ENCODE results near the gene OR2F2. TPM values are rescaled to one million over a fixed set of nuclear protein-coding genes. Genes with fewer than 3 reads are reported as not detected.

The OR2F2 gene
- total RNA-seq, 1 experiment from 2014 or later = not detected

DNA sequence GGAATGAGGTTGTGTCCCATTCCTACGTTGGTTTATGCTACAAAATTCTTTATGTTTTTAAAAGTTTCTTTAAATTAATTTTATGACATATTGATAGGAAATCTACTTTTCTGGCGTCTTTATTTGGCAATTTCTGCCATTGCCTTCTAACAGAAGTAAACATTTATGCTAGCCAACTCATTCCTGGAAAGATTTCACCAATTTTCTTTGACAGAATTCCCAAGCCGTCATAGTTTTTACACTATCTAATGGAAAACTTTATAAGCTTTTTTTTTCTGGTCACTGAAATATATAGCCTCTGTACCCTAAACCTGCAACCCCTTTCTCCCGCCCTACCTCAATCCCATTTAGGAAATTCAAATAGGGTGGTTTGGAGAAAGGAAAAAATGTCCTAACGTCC lies 26.9 kb upstream of the OR2F2 start:
- Histone ChIP-seq H3K4me3 (ENCODE audit: low read length) (no peak overlapping the region), H3K4me2 (ENCODE audit: low read depth, low read length, poor library complexity, severe bottlenecking) (no peak overlapping the region), H3K9me2 (replicated peaks; ENCODE audit: insufficient read depth, low read length) (no peaks in the 10 kb centered on the region), H3K9ac (ENCODE audit: low read length) (no peak overlapping the region), H4K20me1 (ENCODE audit: insufficient read depth, low read depth, low read length) (no peaks in the 10 kb centered on the region), H3K36me3 (ENCODE audit: insufficient read depth, low read length) (no peaks in the 10 kb centered on the region), H3K27ac (ENCODE audit: low read length) (no peak overlapping the region), H3K9me3 (ENCODE audit: low read length) (no peaks in the 10 kb centered on the region), H2AFZ (ENCODE audit: low read length) (no peak overlapping the region), H3K27me3 (ENCODE audit: low read length) (no peaks in the 10 kb centered on the region), H3K79me2 (ENCODE audit: low read length) (no peaks in the 10 kb centered on the region), H3K4me1 (ENCODE audit: low read length) (no peaks in the 10 kb centered on the region)
- no peak for DNase-seq

DNA sequence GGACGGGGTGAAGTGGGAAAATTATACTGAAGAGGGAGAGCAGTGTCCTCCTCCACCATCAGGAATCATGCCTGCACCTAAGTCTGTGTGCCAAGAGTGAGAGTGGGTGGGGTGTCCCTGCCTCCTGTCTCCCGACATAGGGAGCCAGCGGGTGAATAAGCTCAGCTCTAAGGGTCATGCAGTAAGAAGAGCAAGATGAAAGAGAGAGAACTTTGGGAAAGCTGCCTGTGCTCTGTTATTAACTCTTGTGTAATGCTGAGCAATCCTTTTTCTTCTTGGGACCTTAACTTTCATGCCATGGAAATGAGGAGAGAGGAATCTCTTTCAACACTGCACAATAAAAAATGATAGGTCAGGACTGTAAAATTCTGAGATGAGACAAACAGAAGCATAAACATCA lies 25.2 kb upstream of the OR2F2 start:
- Histone ChIP-seq H3K36me3 (ENCODE audit: insufficient read depth, low read length) (no peaks in the 10 kb centered on the region), H3K4me3 (ENCODE audit: low read length) (no peak overlapping the region), H2AFZ (ENCODE audit: low read length) (no peak overlapping the region), H3K9me3 (ENCODE audit: low read length) (no peaks in the 10 kb centered on the region), H3K79me2 (ENCODE audit: low read length) (no peaks in the 10 kb centered on the region), H3K4me1 (ENCODE audit: low read length) (no peaks in the 10 kb centered on the region), H3K9ac (ENCODE audit: low read length) (no peak overlapping the region), H3K9me2 (replicated peaks; ENCODE audit: insufficient read depth, low read length) (no peaks in the 10 kb centered on the region), H4K20me1 (ENCODE audit: insufficient read depth, low read depth, low read length) (no peaks in the 10 kb centered on the region), H3K4me2 (ENCODE audit: low read depth, low read length, poor library complexity, severe bottlenecking) (no peak overlapping the region), H3K27ac (ENCODE audit: low read length) (no peak overlapping the region), H3K27me3 (ENCODE audit: low read length) (no peaks in the 10 kb centered on the region)
- DNase-seq = no peak

DNA sequence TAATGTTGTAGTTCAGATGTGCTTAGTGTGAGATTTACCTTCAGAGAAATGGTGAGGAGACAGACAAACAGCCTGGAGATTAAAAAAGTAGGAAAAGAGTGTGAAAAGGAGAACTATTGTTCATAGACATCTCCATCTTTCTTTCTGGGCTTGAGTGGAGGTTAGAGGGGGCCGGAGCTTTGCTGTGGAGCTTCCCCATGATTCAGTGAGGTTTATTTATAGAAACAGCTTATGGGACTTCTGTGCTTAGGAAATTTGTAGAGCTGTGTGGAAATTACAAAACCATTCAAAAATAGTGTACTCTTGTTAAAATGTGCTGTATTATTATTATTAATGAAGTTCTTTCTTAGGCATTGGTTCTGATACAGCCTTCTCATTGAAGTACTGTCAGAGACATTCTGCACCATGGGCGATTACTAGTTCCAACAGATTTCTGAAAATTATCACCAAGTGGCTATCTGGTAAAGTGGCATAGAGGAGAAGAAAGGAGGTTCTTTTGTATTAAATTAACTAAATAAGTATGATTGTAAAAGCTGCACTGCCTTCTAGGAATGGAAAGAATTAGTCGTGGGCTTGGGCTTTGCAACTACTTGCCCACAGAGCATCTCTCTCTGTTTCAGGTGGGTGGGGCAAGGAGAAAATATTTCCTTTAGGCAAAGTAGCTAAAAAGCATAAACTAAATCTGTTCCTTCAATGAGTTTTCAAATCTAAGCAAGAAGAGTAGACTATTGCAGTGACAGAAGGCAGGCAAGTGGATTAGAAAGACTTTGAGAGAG lies 24.4 kb upstream of the OR2F2 start:
- no peaks in the 10 kb centered on the region for H3K4me1 ChIP-seq (ENCODE audit: low read length)
- no peak overlapping the region for H2AFZ ChIP-seq (ENCODE audit: low read length)
- H4K20me1 ChIP-seq (ENCODE audit: insufficient read depth, low read depth, low read length) = no peaks in the 10 kb centered on the region
- H3K79me2 ChIP-seq (ENCODE audit: low read length) = no peaks in the 10 kb centered on the region
- H3K27me3 ChIP-seq (ENCODE audit: low read length) = no peaks in the 10 kb centered on the region
- H3K4me3 ChIP-seq (ENCODE audit: low read length) = no peak overlapping the region
- no peak overlapping the region for H3K27ac ChIP-seq (ENCODE audit: low read length)
- no peak for DNase-seq
- no peak overlapping the region for H3K4me2 ChIP-seq (ENCODE audit: low read depth, low read length, poor library complexity, severe bottlenecking)
- no peaks in the 10 kb centered on the region for H3K9me3 ChIP-seq (ENCODE audit: low read length)
- H3K36me3 ChIP-seq (ENCODE audit: insufficient read depth, low read length) = no peaks in the 10 kb centered on the region
- H3K9me2 ChIP-seq (replicated peaks; ENCODE audit: insufficient read depth, low read length) = no peaks in the 10 kb centered on the region
- H3K9ac ChIP-seq (ENCODE audit: low read length) = no peak overlapping the region

DNA sequence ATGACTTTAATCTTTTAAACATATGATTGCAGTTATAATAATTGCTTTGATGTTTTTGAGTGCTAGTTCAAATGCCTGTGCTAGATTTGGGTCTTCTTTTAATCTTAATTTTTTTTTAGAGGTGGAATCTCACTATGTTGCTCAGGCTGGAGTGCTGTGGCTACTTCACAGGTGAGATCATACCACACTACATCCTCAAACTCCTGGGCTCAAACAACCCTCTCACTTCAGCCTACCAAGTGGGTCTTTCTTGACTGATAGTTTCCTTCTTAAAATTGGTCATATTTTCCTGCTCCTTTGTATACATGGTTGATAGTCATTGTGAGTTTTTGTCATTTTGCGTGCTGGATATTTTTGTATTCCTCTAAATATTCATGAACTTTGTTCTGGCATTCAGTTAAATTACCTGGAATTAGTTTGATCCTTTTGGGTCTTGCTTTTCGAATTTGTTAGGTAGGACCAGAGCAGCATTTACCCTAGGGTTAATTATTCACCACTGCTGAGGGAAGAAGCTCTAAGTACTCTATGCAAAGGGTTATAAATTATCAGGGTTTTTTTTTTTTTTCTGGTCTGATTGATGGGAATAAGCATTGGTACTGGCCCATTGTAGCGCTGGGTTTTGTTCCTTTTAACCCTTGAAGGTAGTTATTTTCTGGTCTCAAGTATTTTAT lies 21.0 kb upstream of the OR2F2 start:
- no peak overlapping the region for H3K4me3 ChIP-seq (ENCODE audit: low read length)
- no peak for DNase-seq
- no peak overlapping the region for H3K27ac ChIP-seq (ENCODE audit: low read length)

DNA sequence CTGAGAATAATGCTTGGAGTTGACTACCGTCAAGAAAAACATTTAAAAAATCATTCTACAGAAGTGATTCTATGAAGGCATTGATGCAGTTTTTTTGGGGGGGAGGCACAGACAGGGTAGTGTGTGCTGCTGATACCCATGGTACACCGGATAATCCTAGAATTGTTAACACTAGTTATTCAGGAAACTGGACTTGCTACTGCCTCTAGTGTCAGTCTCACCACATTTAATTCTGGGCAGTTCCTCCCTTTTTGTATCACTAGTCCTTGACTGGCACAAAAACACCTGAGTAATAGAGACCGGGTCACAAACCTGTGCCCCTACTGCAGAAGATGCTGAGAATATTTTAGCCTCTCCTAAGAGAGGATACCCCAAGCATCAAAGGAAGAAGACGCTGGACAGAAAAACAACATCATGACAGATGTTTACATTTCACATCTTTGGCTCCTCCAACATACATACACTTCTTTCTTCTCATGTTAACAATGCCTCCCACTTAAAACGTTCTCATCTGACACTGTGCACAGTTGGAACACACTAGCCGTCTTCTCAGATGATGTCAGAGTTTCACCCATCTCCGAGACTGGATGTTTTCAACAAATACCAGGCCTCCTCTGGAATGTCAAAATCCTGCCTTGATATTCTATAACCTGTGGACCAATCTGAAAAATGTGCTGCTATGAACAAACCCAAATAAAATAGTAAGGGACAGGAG lies 19.9 kb upstream of the OR2F2 start:
- Histone ChIP-seq H3K36me3 (ENCODE audit: insufficient read depth, low read length) (no peaks in the 10 kb centered on the region), H4K20me1 (ENCODE audit: insufficient read depth, low read depth, low read length) (no peaks in the 10 kb centered on the region), H3K4me1 (ENCODE audit: low read length) (no peaks in the 10 kb centered on the region), H3K9me2 (replicated peaks; ENCODE audit: insufficient read depth, low read length) (no peaks in the 10 kb centered on the region), H3K79me2 (ENCODE audit: low read length) (no peaks in the 10 kb centered on the region), H3K4me2 (ENCODE audit: low read depth, low read length, poor library complexity, severe bottlenecking) (no peak overlapping the region), H3K27me3 (ENCODE audit: low read length) (no peaks in the 10 kb centered on the region), H2AFZ (ENCODE audit: low read length) (no peak overlapping the region), H3K4me3 (ENCODE audit: low read length) (no peak overlapping the region), H3K9ac (ENCODE audit: low read length) (no peak overlapping the region), H3K27ac (ENCODE audit: low read length) (no peak overlapping the region), H3K9me3 (ENCODE audit: low read length) (no peaks in the 10 kb centered on the region)
- no peak for DNase-seq

More for the DNA sequence above, 21.0 kb upstream of the OR2F2 start:
- H3K36me3 ChIP-seq (ENCODE audit: insufficient read depth, low read length) = no peaks in the 10 kb centered on the region
- no peaks in the 10 kb centered on the region for H4K20me1 ChIP-seq (ENCODE audit: insufficient read depth, low read depth, low read length)
- no peak overlapping the region for H2AFZ ChIP-seq (ENCODE audit: low read length)
- H3K9me3 ChIP-seq (ENCODE audit: low read length) = no peaks in the 10 kb centered on the region
- no peaks in the 10 kb centered on the region for H3K79me2 ChIP-seq (ENCODE audit: low read length)
- no peak overlapping the region for H3K4me2 ChIP-seq (ENCODE audit: low read depth, low read length, poor library complexity, severe bottlenecking)
- H3K9me2 ChIP-seq (replicated peaks; ENCODE audit: insufficient read depth, low read length) = no peaks in the 10 kb centered on the region
- H3K4me1 ChIP-seq (ENCODE audit: low read length) = no peaks in the 10 kb centered on the region
- H3K9ac ChIP-seq (ENCODE audit: low read length) = no peak overlapping the region
- H3K27me3 ChIP-seq (ENCODE audit: low read length) = no peaks in the 10 kb centered on the region

DNA sequence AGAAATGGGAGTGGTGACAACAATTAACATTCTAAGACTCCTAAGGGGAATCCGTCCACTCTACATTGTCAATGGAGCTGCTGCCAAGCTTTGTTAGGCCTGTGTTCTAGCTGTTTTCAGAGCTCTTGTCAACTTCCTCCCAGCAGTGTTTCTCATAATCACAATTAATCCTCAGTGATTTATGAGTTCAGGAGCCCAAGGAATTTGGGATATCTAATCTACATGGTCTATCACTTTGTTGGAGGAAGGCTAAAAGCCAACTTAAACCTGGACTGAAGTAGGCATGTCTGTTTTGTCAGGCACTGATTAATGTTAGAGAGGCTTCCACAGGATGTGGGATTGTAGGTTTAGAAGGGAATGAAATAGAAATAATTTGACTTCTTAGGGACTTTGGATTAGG lies 10.2 kb upstream of the OR2F2 start:
- Histone ChIP-seq H3K27ac (ENCODE audit: low read length) (no peak overlapping the region), H2AFZ (ENCODE audit: low read length) (no peak overlapping the region), H3K79me2 (ENCODE audit: low read length) (no peaks in the 10 kb centered on the region), H3K9ac (ENCODE audit: low read length) (no peak overlapping the region), H3K4me2 (ENCODE audit: low read depth, low read length, poor library complexity, severe bottlenecking) (no peak overlapping the region), H3K27me3 (ENCODE audit: low read length) (no peaks in the 10 kb centered on the region), H3K4me1 (ENCODE audit: low read length) (no peaks in the 10 kb centered on the region), H3K9me3 (ENCODE audit: low read length) (no peaks in the 10 kb centered on the region), H3K9me2 (replicated peaks; ENCODE audit: insufficient read depth, low read length) (no peaks in the 10 kb centered on the region), H3K36me3 (ENCODE audit: insufficient read depth, low read length) (no peaks in the 10 kb centered on the region), H3K4me3 (ENCODE audit: low read length) (no peak overlapping the region), H4K20me1 (ENCODE audit: insufficient read depth, low read depth, low read length) (no peaks in the 10 kb centered on the region)
- DNase-seq = no peak

DNA sequence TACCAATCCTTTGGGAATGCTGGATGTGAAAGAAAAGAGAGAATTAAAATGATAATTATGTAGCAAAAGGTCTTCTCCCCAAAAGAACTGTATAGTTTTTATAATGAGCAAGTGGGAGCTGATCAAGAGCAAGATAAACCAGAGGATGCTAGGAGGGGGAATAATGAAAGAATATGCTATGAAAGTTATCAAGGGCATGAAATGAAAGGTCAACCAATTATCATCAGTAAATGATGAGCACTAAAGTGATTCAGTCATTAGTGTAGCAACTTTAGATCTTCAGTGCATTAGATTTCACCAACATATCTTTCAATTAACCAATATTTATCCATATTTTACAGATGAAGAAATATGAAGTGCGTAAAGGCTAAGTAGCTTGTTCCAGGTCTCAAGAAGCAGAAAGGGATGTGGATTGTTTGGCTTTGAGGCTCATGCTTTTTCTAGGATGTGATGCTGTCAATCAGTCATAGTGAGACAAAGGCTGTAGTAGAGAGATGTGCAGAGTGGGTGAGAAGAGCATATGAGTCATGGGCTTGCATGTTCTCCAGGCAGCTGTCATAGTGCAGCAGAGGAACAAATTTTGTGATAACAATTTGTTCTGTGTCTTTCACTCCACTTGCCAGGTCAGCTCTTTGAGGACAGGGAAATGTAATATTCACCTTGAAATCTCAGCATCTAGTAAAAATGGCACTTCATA lies 5.7 kb upstream of the OR2F2 start:
- no peaks in the 10 kb centered on the region for H3K79me2 ChIP-seq (ENCODE audit: low read length)
- no peak overlapping the region for H3K27ac ChIP-seq (ENCODE audit: low read length)
- H2AFZ ChIP-seq (ENCODE audit: low read length) = no peak overlapping the region
- H3K9me3 ChIP-seq (ENCODE audit: low read length) = no peaks in the 10 kb centered on the region
- H3K9ac ChIP-seq (ENCODE audit: low read length) = no peak overlapping the region
- no peak for DNase-seq
- H3K9me2 ChIP-seq (replicated peaks; ENCODE audit: insufficient read depth, low read length) = no peaks in the 10 kb centered on the region
- H3K4me3 ChIP-seq (ENCODE audit: low read length) = no peak overlapping the region
- H3K36me3 ChIP-seq (ENCODE audit: insufficient read depth, low read length) = no peaks in the 10 kb centered on the region
- H4K20me1 ChIP-seq (ENCODE audit: insufficient read depth, low read depth, low read length) = no peaks in the 10 kb centered on the region
- no peaks in the 10 kb centered on the region for H3K27me3 ChIP-seq (ENCODE audit: low read length)
- H3K4me1 ChIP-seq (ENCODE audit: low read length) = no peaks in the 10 kb centered on the region
- H3K4me2 ChIP-seq (ENCODE audit: low read depth, low read length, poor library complexity, severe bottlenecking) = no peak overlapping the region

DNA sequence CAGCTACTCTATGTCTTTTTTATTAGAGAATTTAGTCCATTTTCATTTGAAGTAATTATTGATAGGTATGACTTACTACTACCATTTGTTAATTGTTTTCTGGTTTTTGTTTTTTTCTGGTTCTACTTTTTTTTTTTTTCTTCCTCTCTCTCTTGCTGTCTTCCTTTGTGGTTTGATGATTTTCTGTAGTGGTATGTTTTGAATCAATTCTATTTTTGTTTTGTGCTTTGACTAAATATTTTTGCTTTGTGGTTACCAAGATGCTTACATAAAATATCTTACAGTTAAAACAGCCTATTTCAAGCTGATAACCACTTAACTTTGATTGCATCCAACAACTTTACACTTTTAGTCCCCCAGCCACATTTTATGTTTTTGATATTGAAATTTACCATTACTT lies 3.3 kb upstream of the OR2F2 start:
- H3K4me1 ChIP-seq (ENCODE audit: low read length) = no peaks in the 10 kb centered on the region
- no peak overlapping the region for H3K27ac ChIP-seq (ENCODE audit: low read length)
- H3K9ac ChIP-seq (ENCODE audit: low read length) = no peak overlapping the region
- H3K9me3 ChIP-seq (ENCODE audit: low read length) = no peaks in the 10 kb centered on the region
- no peak for DNase-seq
- no peak overlapping the region for H3K4me3 ChIP-seq (ENCODE audit: low read length)
- H2AFZ ChIP-seq (ENCODE audit: low read length) = no peak overlapping the region
- H3K27me3 ChIP-seq (ENCODE audit: low read length) = no peaks in the 10 kb centered on the region
- no peaks in the 10 kb centered on the region for H3K36me3 ChIP-seq (ENCODE audit: insufficient read depth, low read length)
- H3K79me2 ChIP-seq (ENCODE audit: low read length) = no peaks in the 10 kb centered on the region
- H4K20me1 ChIP-seq (ENCODE audit: insufficient read depth, low read depth, low read length) = no peaks in the 10 kb centered on the region
- no peak overlapping the region for H3K4me2 ChIP-seq (ENCODE audit: low read depth, low read length, poor library complexity, severe bottlenecking)
- no peaks in the 10 kb centered on the region for H3K9me2 ChIP-seq (replicated peaks; ENCODE audit: insufficient read depth, low read length)
